Fibroblast of villous mesenchyme (primary cell): Measurements from ENCODE around the gene HK1. TPM values are rescaled to one million over a fixed set of nuclear protein-coding genes. Genes with fewer than 3 reads are reported as not detected.

Experiments
- DNase-seq: peaks from one replicate; pipeline ENCODE4 v3.0.0-alpha.2; 2010; ENCODE audit warnings: low read depth
- H3K4me3 ChIP-seq: 2 replicates; pipeline ENCODE4 v1.5.1; 2011; ENCODE audit warnings: low read depth, mild to moderate bottlenecking, low read length
- total RNA-seq: library from RNA; depleted of rRNA; stranded (reverse); fragments of >200 nt; gene quantifications from 2 replicates; pipeline ENCODE4 v1.2.3, GENCODE V29; 2012
- TF ChIP-seq, protein P1 (sequence below): IDR thresholded peaks from 2 replicates; pipeline ENCODE4 v1.5.1; 2012; ENCODE audit warnings: low read depth, mild to moderate bottlenecking, low read length; ENCODE audit not compliant: insufficient read depth

Gene HK1
- total RNA-seq, 1 donor: 91.1 TPM

DNA sequence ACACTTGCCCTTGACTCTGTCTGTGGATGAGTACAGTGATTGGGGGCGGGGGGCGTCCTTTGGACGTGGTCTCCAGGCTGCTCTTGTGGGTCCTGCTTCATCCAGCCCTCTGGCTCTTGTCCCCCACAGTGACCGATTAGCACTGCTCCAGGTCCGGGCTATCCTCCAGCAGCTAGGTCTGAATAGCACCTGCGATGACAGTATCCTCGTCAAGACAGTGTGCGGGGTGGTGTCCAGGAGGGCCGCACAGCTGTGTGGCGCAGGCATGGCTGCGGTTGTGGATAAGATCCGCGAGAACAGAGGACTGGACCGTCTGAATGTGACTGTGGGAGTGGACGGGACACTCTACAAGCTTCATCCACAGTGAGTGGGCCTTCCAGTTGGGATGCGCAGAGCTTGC is 120.2 kb downstream of the HK1 start:
- TF ChIP-seq, protein P1, sequence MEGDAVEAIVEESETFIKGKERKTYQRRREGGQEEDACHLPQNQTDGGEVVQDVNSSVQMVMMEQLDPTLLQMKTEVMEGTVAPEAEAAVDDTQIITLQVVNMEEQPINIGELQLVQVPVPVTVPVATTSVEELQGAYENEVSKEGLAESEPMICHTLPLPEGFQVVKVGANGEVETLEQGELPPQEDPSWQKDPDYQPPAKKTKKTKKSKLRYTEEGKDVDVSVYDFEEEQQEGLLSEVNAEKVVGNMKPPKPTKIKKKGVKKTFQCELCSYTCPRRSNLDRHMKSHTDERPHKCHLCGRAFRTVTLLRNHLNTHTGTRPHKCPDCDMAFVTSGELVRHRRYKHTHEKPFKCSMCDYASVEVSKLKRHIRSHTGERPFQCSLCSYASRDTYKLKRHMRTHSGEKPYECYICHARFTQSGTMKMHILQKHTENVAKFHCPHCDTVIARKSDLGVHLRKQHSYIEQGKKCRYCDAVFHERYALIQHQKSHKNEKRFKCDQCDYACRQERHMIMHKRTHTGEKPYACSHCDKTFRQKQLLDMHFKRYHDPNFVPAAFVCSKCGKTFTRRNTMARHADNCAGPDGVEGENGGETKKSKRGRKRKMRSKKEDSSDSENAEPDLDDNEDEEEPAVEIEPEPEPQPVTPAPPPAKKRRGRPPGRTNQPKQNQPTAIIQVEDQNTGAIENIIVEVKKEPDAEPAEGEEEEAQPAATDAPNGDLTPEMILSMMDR: no peak
- H3K4me3 ChIP-seq: no peak overlapping the region

DNA sequence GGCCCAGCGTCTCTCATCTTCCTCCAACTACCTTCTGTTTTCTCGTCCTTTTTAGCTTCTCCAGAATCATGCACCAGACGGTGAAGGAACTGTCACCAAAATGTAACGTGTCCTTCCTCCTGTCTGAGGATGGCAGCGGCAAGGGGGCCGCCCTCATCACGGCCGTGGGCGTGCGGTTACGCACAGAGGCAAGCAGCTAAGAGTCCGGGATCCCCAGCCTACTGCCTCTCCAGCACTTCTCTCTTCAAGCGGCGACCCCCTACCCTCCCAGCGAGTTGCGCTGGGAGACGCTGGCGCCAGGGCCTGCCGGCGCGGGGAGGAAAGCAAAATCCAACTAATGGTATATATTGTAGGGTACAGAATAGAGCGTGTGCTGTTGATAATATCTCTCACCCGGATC is 122.6 kb downstream of the HK1 start:
- TF ChIP-seq, protein P1: no peak
- H3K4me3 ChIP-seq: no peak overlapping the region
- no peak for DNase-seq

More for the DNA sequence above, 120.2 kb downstream of the HK1 start:
- DNase-seq: no peak

DNA sequence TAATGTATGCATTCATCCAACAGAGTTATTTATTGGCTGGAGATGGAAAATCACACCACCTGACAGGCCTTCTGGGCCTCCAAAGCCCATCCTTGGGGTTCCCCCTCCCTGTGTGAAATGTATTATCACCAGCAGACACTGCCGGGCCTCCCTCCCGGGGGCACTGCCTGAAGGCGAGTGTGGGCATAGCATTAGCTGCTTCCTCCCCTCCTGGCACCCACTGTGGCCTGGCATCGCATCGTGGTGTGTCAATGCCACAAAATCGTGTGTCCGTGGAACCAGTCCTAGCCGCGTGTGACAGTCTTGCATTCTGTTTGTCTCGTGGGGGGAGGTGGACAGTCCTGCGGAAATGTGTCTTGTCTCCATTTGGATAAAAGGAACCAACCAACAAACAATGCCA is 123.1 kb downstream of the HK1 start:
- TF ChIP-seq, protein P1: no peak
- DNase-seq: no peak
- no peak overlapping the region for H3K4me3 ChIP-seq

DNA sequence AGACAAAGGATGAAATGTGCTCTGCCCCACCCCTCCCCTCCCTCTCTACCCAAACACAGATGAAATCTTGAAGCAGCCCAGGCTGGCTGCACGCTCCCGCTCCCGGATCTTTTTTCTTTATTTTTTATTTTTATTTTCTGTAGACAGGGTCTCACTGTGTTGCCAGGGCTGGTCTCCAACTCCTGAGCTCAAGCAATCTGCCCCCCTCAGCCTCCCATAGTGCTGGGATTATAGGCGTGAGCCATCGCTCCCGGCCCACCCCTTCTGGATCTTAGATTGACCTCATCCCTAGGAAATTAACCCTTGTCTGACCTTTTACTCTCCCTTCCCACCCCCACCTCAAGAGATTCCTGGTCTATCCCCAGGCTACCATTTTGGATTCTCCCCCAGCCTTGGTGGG is 124.1 kb downstream of the HK1 start:
- DNase-seq: no peak
- H3K4me3 ChIP-seq: no peak overlapping the region
- TF ChIP-seq, protein P1: no peak

DNA sequence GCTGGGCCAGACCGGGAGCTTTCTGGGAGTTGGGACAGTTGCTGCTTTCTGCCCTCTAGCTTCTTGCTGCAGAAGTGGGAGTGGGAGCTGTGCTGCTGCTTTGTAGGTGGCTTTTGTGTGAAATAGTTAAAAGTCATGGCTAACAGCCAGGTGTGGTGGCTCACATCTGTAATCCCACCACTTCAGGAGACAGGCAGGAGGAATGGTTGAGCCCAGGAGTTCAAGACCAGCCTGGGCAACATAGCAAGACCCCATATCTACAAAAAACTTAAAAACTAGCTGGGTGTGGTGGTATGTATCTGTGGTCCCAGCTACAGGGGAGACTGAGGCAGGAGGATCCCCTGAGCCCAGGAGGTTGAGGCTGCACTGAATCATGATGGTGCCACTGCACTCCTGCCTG is 124.8 kb downstream of the HK1 start:
- DNase-seq: no peak
- H3K4me3 ChIP-seq: no peak overlapping the region
- TF ChIP-seq, protein P1: no peak

DNA sequence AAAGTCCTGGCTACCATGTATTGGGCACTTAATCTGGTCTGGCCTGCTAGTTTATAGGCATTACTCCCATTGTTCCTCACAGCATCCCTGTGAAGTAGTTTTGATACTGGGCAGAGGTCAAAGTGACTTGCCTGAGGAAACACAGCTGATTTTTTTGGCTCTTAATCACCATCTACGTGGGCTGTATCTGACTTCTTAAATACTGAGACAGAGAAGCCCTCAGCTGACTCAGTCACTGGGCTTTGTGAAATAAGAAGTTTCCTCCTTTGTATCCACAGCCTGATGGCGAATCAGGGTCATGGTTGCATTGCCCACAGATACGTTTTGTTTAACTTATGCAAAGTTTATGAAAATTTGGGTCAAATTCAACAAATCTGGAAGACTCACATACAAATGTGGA is 125.2 kb downstream of the HK1 start:
- TF ChIP-seq, protein P1: no peak
- peak; percentile 86 for DNase-seq
- H3K4me3 ChIP-seq: no peak overlapping the region

DNA sequence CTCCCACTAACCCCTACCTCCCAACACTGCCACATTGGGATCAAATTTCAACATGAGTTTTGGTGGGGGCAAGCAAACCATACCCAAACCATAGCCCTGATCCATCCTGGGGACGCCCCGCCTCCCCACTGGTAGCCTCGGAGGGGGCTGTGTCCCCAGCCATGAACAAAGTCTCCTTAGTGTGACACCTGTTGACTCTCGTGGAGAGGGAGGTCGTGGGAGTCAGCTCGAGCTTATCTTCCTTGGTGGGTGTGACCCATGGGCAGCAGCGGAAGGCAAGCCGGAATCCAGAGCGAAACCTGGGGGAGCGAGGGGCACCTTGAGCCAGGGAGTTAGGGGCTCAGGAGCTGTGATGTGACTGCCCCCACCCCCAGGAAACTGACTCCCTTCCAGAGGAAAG is 126.5 kb downstream of the HK1 start:
- TF ChIP-seq, protein P1: no peak
- no peak for DNase-seq
- H3K4me3 ChIP-seq: no peak overlapping the region
